ENCODE data around the gene LINGO4. TPM values are rescaled to one million over a fixed set of nuclear protein-coding genes. Genes with fewer than 3 reads are reported as not detected.

The LINGO4 gene
- total RNA-seq (2021): not detected in 2 replicates
- percentile 12 among the genes with signal in this experiment for Bru-seq, nascent RNA
- not detected for BruChase-seq, experiment 1, labeled RNA remaining after a 2-hour chase
- BruChase-seq, experiment 2, labeled RNA remaining after a 6-hour chase: not detected
- long read RNA-seq: 0 reads

GRCh38 chr1:151805066-151805820 lies at the start of gene LINGO4:
LINGO4 (minus strand) TSS chr1:151805419; CDS start chr1:151802704, 2,715 bp downstream.
- Histone ChIP-seq H3K4me3 (no peak within 1 kb of the TSS), H3K4me1 (replicated peaks; ENCODE audit: insufficient read depth) (no peaks in the 10 kb centered on the region), H3K36me3 (ENCODE audit: low read depth) (no peaks in the 10 kb centered on the region), H3K4me2 (no peak within 1 kb of the TSS), H2AFZ (no peak within 1 kb of the TSS), H3F3A (ENCODE audit: insufficient read depth, low read depth) (no peaks in the 10 kb centered on the region), H3K9me2 (ENCODE audit: insufficient read depth) (no peaks in the 10 kb centered on the region), H3K27me3 (ENCODE audit: insufficient read depth, low read depth) (peaks cover 3% of the 10 kb centered on the region; the same call in 1 of the 2 replicates), H3K79me2 (ENCODE audit: low read depth) (no peaks in the 10 kb centered on the region), H3K27ac (no peak within 1 kb of the TSS), H3K9me3 (ENCODE audit: insufficient read depth, low read depth) (no peaks in the 10 kb centered on the region), H4K20me1 (ENCODE audit: insufficient read depth) (no peaks in the 10 kb centered on the region)
- ChIA-PET CTCF (no interaction called here), POLR2A (ENCODE audit: unreplicated experiment) (no interaction called here)
- no TSS peak for BruUV-seq (replicated peaks)
- DNase-seq: no peak
- TF ChIP-seq EZH2 (IDR thresholded peaks at IDR 0.05; ENCODE audit: low read depth) (no peak), CTCF (conservative IDR thresholded peaks at IDR 0.05) (no peak)
- intact Hi-C loops (cut with micrococcal nuclease; ENCODE audit: unreplicated experiment): no loop called here

GRCh38 chr1:151854658-151855057 lies 49.4 kb upstream of the LINGO4 start:
- H3K4me3 ChIP-seq: no peak overlapping the region
- H2AFZ ChIP-seq: no peak overlapping the region
- H3K4me1 ChIP-seq (replicated peaks; ENCODE audit: insufficient read depth): no peaks in the 10 kb centered on the region
- H3K27me3 ChIP-seq (ENCODE audit: insufficient read depth, low read depth): no peaks in the 10 kb centered on the region
- H3K27ac ChIP-seq: no peak overlapping the region
- no peaks in the 10 kb centered on the region for H3K79me2 ChIP-seq (ENCODE audit: low read depth)
- POLR2A ChIA-PET (ENCODE audit: unreplicated experiment): no interaction called here
- no peaks in the 10 kb centered on the region for H3K9me3 ChIP-seq (ENCODE audit: insufficient read depth, low read depth)
- H3K9me2 ChIP-seq (ENCODE audit: insufficient read depth): no peaks in the 10 kb centered on the region
- no peak overlapping the region for H3K4me2 ChIP-seq
- no peak for DNase-seq
- H4K20me1 ChIP-seq (ENCODE audit: insufficient read depth): no peaks in the 10 kb centered on the region
- H3K36me3 ChIP-seq (ENCODE audit: low read depth): no peaks in the 10 kb centered on the region
- no TSS peak for BruUV-seq (replicated peaks)
- TF ChIP-seq EZH2 (IDR thresholded peaks at IDR 0.05; ENCODE audit: low read depth) (no peak), CTCF (conservative IDR thresholded peaks at IDR 0.05) (no peak)
- CTCF ChIA-PET: interaction anchor here (1.3 kb wide), 1 partner anchor 27 kb away, joined by 10 read pairs; no protein-coding TSS in a partner anchor
- intact Hi-C loops (cut with micrococcal nuclease; ENCODE audit: unreplicated experiment): no loop called here
- H3F3A ChIP-seq (ENCODE audit: insufficient read depth, low read depth): no peaks in the 10 kb centered on the region

GRCh38 chr1:151853411-151853943 lies 48.3 kb upstream of the LINGO4 start, which contains the start of gene THEM5:
THEM5 (minus strand) TSS chr1:151853712; CDS start chr1:151853565, 147 bp downstream.
- H3K9me3 ChIP-seq (ENCODE audit: insufficient read depth, low read depth): no peaks in the 10 kb centered on the region
- intact Hi-C loops (cut with micrococcal nuclease; ENCODE audit: unreplicated experiment): no loop called here
- no peaks in the 10 kb centered on the region for H3K4me1 ChIP-seq (replicated peaks; ENCODE audit: insufficient read depth)
- H3K9me2 ChIP-seq (ENCODE audit: insufficient read depth): no peaks in the 10 kb centered on the region
- no peaks in the 10 kb centered on the region for H3K79me2 ChIP-seq (ENCODE audit: low read depth)
- H3K36me3 ChIP-seq (ENCODE audit: low read depth): no peaks in the 10 kb centered on the region
- H4K20me1 ChIP-seq (ENCODE audit: insufficient read depth): no peaks in the 10 kb centered on the region
- ChIA-PET CTCF (interaction anchor here (1.3 kb wide), 1 partner anchor 28 kb away, joined by 10 read pairs; no protein-coding TSS in a partner anchor), POLR2A (ENCODE audit: unreplicated experiment) (interaction anchor here (0.6 kb wide), 1 partner anchor 8 kb away, joined by 4 read pairs; no protein-coding TSS in a partner anchor)
- no peaks in the 10 kb centered on the region for H3K27me3 ChIP-seq (ENCODE audit: insufficient read depth, low read depth)
- H3K4me2 ChIP-seq: no peak within 1 kb of the TSS
- BruUV-seq (replicated peaks): no TSS peak
- H3F3A ChIP-seq (ENCODE audit: insufficient read depth, low read depth): no peaks in the 10 kb centered on the region
- TF ChIP-seq EZH2 (IDR thresholded peaks at IDR 0.05; ENCODE audit: low read depth) (no peak), CTCF (conservative IDR thresholded peaks at IDR 0.05) (no peak)
- H3K4me3 ChIP-seq: no peak within 1 kb of the TSS
- H2AFZ ChIP-seq: no peak within 1 kb of the TSS
- H3K27ac ChIP-seq: no peak within 1 kb of the TSS
- no peak for DNase-seq
